GM12878 (cell line): ENCODE results near the gene KCNA1. TPM values are rescaled to one million over a fixed set of nuclear protein-coding genes. Genes with fewer than 3 reads are reported as not detected.

Experiments used
- ATAC-seq: fragments of 200-7000 bp; cut with Tn5 transposase; 3 replicates; pipeline ENCODE4 v1.9.1; 2020; ENCODE audit warnings: mild to moderate bottlenecking, moderate library complexity
- BruUV-seq: library from RNA; stranded (reverse); fragments of 400-500 nt; replicated peaks from 2 replicates; lab custom pipeline; 2021; lab: Mats Ljungman, UMichigan
- CTCF ChIA-PET: fragments of 300-600 bp; sonication (Branson Sonifier 250); formaldehyde crosslinking; extraction: SDS; loops from one replicate; lab custom pipeline; 2021; ENCODE audit warnings: inconsistent platforms; lab: Yijun Ruan, JAX
- POLR2A ChIA-PET: fragments of 350-600 bp; formaldehyde crosslinking; extraction: SDS; loops from one replicate; lab custom pipeline; 2021; ENCODE audit warnings: inconsistent platforms; lab: Charles Lee
- RAD21 ChIA-PET: fragments of 300-600 bp; sonication (Branson Sonifier 250); formaldehyde crosslinking; loops from one replicate; lab custom pipeline; 2023; ENCODE audit warnings: antibody characterized with exemption; ENCODE audit not compliant: unreplicated experiment; lab: Charles Lee
- SMC1A ChIA-PET: fragments of 300-600 bp; sonication (Branson Sonifier 250); formaldehyde crosslinking; loops from one replicate; lab custom pipeline; 2023; ENCODE audit not compliant: unreplicated experiment, uncharacterized antibody; lab: Charles Lee
- DNase-seq: peaks from one replicate; pipeline ENCODE4 v3.0.0-alpha.2; 2011; ENCODE audit warnings: low read depth, low spot score
- FAIRE-seq: peaks from 3 replicates; lab custom pipeline; 2011; peaks lifted over from hg19 to GRCh38; lab: Jason Lieb, UNC
- H2AFZ ChIP-seq: 2 replicates; pipeline ENCODE4 v1.6.0; 2011; ENCODE audit warnings: low read depth, low read length, control low read depth; ENCODE audit not compliant: control insufficient read depth
- H3K27ac ChIP-seq: 2 replicates; pipeline ENCODE4 v1.5.1; 2011; ENCODE audit warnings: control low read depth; ENCODE audit not compliant: control insufficient read depth, insufficient read depth
- H3K27me3 ChIP-seq, 2 experiments: replicated peaks in 1 of 2; 2 replicates each; pipeline versions ENCODE4 v1.6.0 to v1.6.1; 2011; ENCODE audit warnings: low read length in 1 of 2; ENCODE audit not compliant: control insufficient read depth in 2 of 2, insufficient read depth in 2 of 2
- H3K36me3 ChIP-seq, 2 experiments: 2 replicates each; pipeline ENCODE4 v1.5.1; 2011; ENCODE audit warnings: low read length in 1 of 2; ENCODE audit not compliant: control insufficient read depth in 2 of 2, insufficient read depth in 2 of 2
- H3K4me1 ChIP-seq: 2 replicates; pipeline ENCODE4 v1.6.1; 2011; ENCODE audit warnings: mild to moderate bottlenecking, low read length, moderate library complexity, mixed read lengths; ENCODE audit not compliant: control insufficient read depth, insufficient read depth
- H3K4me2 ChIP-seq: 2 replicates; pipeline ENCODE4 v1.6.0; 2011; ENCODE audit warnings: control low read depth; ENCODE audit not compliant: control insufficient read depth, insufficient read depth
- H3K4me3 ChIP-seq: fragments of 200-600 bp; sonication (generic); 2 replicates; pipeline ENCODE4 v1.5.1; 2016
- H3K79me2 ChIP-seq: 2 replicates; pipeline ENCODE4 v1.6.0; 2011; ENCODE audit warnings: low read length; ENCODE audit not compliant: control insufficient read depth, insufficient read depth
- H3K9ac ChIP-seq: 2 replicates; pipeline ENCODE4 v1.8.0; 2011; ENCODE audit warnings: low read length, control low read depth, mixed read lengths; ENCODE audit not compliant: control insufficient read depth, insufficient read depth
- H3K9me3 ChIP-seq: replicated peaks from 3 replicates; pipeline ENCODE4 v1.5.1; 2011; ENCODE audit warnings: mild to moderate bottlenecking, low read length; ENCODE audit not compliant: control insufficient read depth, insufficient read depth
- H4K20me1 ChIP-seq: 2 replicates; pipeline ENCODE4 v1.6.0; 2011; ENCODE audit not compliant: control insufficient read depth, insufficient read depth
- CBX3 ChIP-seq: fragments of 200-600 bp; sonication (generic); IDR thresholded peaks from 2 replicates; pipeline ENCODE4 v1.6.1; 2016; ENCODE audit warnings: low read depth, borderline replicate concordance
- CEBPZ ChIP-seq: fragments of 150-350 bp; IDR thresholded peaks from 2 replicates; pipeline ENCODE4 v1.6.1; 2016; ENCODE audit warnings: low read depth, low read length
- EED ChIP-seq: sonication (generic); IDR thresholded peaks from 2 replicates; pipeline ENCODE4 v1.6.1; 2016; ENCODE audit warnings: antibody characterized with exemption, low read depth
- FOXK2 ChIP-seq: fragments of 450-650 bp; IDR thresholded peaks from 2 replicates; pipeline ENCODE4 v1.6.1; 2017; ENCODE audit warnings: mild to moderate bottlenecking, moderate library complexity
- IKZF1 ChIP-seq: fragments of 450-650 bp; conservative IDR thresholded peaks from 2 replicates; pipeline ENCODE4 v1.6.1; 2017; ENCODE audit warnings: antibody characterized with exemption, mild to moderate bottlenecking
- MEF2B ChIP-seq: fragments of 450-650 bp; IDR thresholded peaks from 2 replicates; pipeline ENCODE4 v1.6.1; 2018; ENCODE audit warnings: mild to moderate bottlenecking, moderate library complexity; ENCODE audit not compliant: partially characterized antibody, poor library complexity, severe bottlenecking
- MTA2 ChIP-seq: fragments of 450-650 bp; IDR thresholded peaks from 2 replicates; pipeline ENCODE4 v1.6.1; 2016; ENCODE audit warnings: low read depth, mild to moderate bottlenecking, moderate library complexity
- RELB ChIP-seq: fragments of 450-650 bp; IDR thresholded peaks from 2 replicates; pipeline ENCODE4 v1.6.1; 2017; ENCODE audit warnings: low read depth, mild to moderate bottlenecking, moderate library complexity
- SPI1 ChIP-seq: IDR thresholded peaks from 2 replicates; pipeline ENCODE4 v1.6.1; 2011; ENCODE audit warnings: low read depth, mild to moderate bottlenecking, low read length, moderate library complexity, borderline replicate concordance; ENCODE audit not compliant: insufficient read depth
- SREBF2 ChIP-seq: IDR thresholded peaks from 2 replicates; pipeline ENCODE4 v1.6.1; 2012; ENCODE audit warnings: mild to moderate bottlenecking, low read length
- SUPT20H ChIP-seq: IDR thresholded peaks from 2 replicates; pipeline ENCODE4 v1.6.1; 2011; ENCODE audit warnings: low read depth, mild to moderate bottlenecking, low read length, moderate library complexity, borderline replicate concordance; ENCODE audit not compliant: control insufficient read depth
- USF2 ChIP-seq: IDR thresholded peaks from 2 replicates; pipeline ENCODE4 v1.6.1; 2011; ENCODE audit warnings: low read depth, low read length, improper control_type of control experiment, borderline replicate concordance
- WGBS: methylation state at CpG from one replicate; pipeline ENCODE4 v1.1.6; 2016; ENCODE audit warnings: low lambda C conversion rate; ENCODE audit not compliant: insufficient replicate concordance, insufficient coverage; ENCODE audit errors: missing lambda C conversion rate; 5-methylcytosine and 5-hydroxymethylcytosine counted together
- in situ Hi-C: fragments of 300-500 bp; cut with MboI; formaldehyde crosslinking; loops from 9 replicates; pipeline ENCODE4 v1.14.3; 2018; ENCODE audit warnings: mixed read lengths
- intact Hi-C: fragments of 100-400 bp; cut with micrococcal nuclease; formaldehyde crosslinking; loops from one replicate; pipeline ENCODE4 v1.14.2; 2022; ENCODE audit not compliant: unreplicated experiment
- polyA plus RNA-seq, 11 experiments: library from polyadenylated mRNA; depleted of rRNA in 4 of 11; unstranded in 6 of 11; stranded (reverse) in 5 of 11; fragments of >200 nt; fragmentation: Nextera tagmentation in 4 of 11; fragmentation: Illumina TruSeq in 1 of 11; extraction: Ambion mirVana in 4 of 11; extraction: Trizol in 1 of 11; gene quantifications; 1 replicate in 1 of 11; 2 replicates in 10 of 11; pipeline versions ENCODE4 v1.2.1 to v1.2.3, GENCODE V29; 2011 to 2016; ENCODE audit warnings: inconsistent platforms in 2 of 11, missing spikeins in 2 of 11, low read depth in 1 of 11
- total RNA-seq, 4 experiments: library from RNA; depleted of rRNA in 3 of 4; stranded (reverse); fragments of >200 nt in 3 of 4; fragmentation: Illumina TruSeq in 1 of 4; extraction: Trizol in 1 of 4; gene quantifications; 2 replicates each; pipeline versions ENCODE4 v1.2.1 to v1.2.3, GENCODE V29; 2013 to 2021
- TF ChIP-seq, protein P1 (sequence below): IDR thresholded peaks from 2 replicates; pipeline ENCODE4 v1.6.1; 2011; ENCODE audit warnings: low read depth, mild to moderate bottlenecking, low read length, moderate library complexity, borderline replicate concordance; ENCODE audit errors: extremely low read depth

Gene KCNA1
- total and polyA plus RNA-seq, 10 of the 15 experiments (the other 5 are each of a cell fraction or from before 2014, with no cell fraction given) = 0.05 to 0.77 (median 0.33) TPM

GRCh38 chr12:4881266-4882064, 28.2 kb upstream of the KCNA1 start (continued):
- TF ChIP-seq SUPT20H (no peak), MTA2 (no peak), USF2 (no peak)

DNA sequence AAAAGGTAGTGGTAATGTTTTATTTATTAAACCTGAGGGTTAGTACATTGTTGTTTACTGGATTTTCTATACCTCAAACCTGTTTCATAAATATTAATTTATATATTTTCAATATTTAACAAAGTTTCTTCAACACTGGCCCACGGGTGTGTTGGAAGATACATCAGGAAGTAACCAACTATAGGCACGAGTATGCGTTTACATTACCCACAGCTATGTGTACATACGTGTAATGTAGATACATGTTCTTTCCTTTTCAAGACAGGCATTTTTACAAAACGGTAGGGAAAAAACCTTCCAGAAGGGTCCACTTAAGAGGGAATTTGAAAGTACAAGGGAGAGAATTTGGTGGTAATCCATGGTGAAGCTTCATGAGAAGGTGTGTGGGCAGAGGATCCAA, 17.8 kb upstream of the KCNA1 start:
- H3K9ac ChIP-seq = no peak overlapping the region
- H2AFZ ChIP-seq = no peak overlapping the region
- H3K4me3 ChIP-seq = no peak overlapping the region
- H3K27me3 ChIP-seq = no peaks in the 10 kb centered on the region; a peak in 1 of 4 replicates
- intact Hi-C loops = no loop called here
- H4K20me1 ChIP-seq = no peaks in the 10 kb centered on the region
- no peak overlapping the region for H3K4me2 ChIP-seq
- ChIA-PET RAD21 (no interaction called here), POLR2A (no interaction called here), CTCF (no interaction called here), SMC1A (interaction anchor here (0.7 to 1.4 kb wide), 2 partner anchors 11 to 14 kb away, joined by 3 to 6 read pairs; no protein-coding TSS in a partner anchor)
- H3K79me2 ChIP-seq = no peaks in the 10 kb centered on the region
- H3K9me3 ChIP-seq = no peaks in the 10 kb centered on the region
- 23% methylated on average over 5 of the region's 5 CpGs for WGBS
- H3K4me1 ChIP-seq = no peaks in the 10 kb centered on the region
- no TSS peak for BruUV-seq
- ATAC-seq (no peak), FAIRE-seq (no peak), DNase-seq (no peak)
- in situ Hi-C loops = no loop called here
- no peaks in the 10 kb centered on the region for H3K36me3 ChIP-seq
- H3K27ac ChIP-seq = no peak overlapping the region
- TF ChIP-seq RELB = no peak
- no peak for TF ChIP-seq CEBPZ
- no peak for TF ChIP-seq CBX3
- no peak for TF ChIP-seq EED
- no peak for TF ChIP-seq SREBF2
- TF ChIP-seq IKZF1 = no peak
- no peak for TF ChIP-seq FOXK2
- no peak for TF ChIP-seq MEF2B
- TF ChIP-seq SPI1 = no peak
- TF ChIP-seq, protein P1, sequence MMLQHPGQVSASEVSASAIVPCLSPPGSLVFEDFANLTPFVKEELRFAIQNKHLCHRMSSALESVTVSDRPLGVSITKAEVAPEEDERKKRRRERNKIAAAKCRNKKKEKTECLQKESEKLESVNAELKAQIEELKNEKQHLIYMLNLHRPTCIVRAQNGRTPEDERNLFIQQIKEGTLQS = no peak
